ENCODE data around the gene NEURL2.

DNA sequence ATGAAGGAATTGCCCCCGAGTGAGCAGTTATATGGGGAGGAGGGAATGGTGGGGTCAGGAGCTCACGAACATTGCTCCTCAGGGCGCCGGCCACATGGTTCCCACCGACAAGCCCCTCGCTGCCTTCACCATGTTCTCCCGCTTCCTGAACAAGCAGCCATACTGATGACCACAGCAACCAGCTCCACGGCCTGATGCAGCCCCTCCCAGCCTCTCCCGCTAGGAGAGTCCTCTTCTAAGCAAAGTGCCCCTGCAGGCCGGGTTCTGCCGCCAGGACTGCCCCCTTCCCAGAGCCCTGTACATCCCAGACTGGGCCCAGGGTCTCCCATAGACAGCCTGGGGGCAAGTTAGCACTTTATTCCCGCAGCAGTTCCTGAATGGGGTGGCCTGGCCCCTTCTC is 7.3 kb upstream of the NEURL2 start:
- TF ChIP-seq POLR2A (IDR thresholded peaks at IDR 0.05): no peak
- TF ChIP-seq CTCF (IDR thresholded peaks at IDR 0.05): no peak

All from esophagus squamous epithelium (tissue), 4 donors.